ENCODE data around the gene IL13RA1.
"Not testable (repeated sequence)": the region's sequence is repeated elsewhere in the genome, so short reads cannot be mapped to it uniquely, and the experiment has no call there.

Gene IL13RA1

GRCh38 chrX:118726396-118726795 is 1.0 kb upstream of the IL13RA1 start:
- peak overlapping the region; percentile 76 for H3K27ac ChIP-seq
- DNase-seq (ENCODE audit: low read depth, low spot score) = no peak

GRCh38 chrX:118727686-118728339 is 407 bp downstream of the IL13RA1 start:
- DNase-seq (ENCODE audit: low read depth, low spot score) = no peak
- H3K27ac ChIP-seq = peak overlapping the region; percentile 76

- DNase-seq (ENCODE audit: low read depth, low spot score) = no peak
- no peak overlapping the region for H3K27ac ChIP-seq
These were observed 1.7 kb downstream of the IL13RA1 start for GRCh38 chrX:118729042-118729652.

GRCh38 chrX:118730500-118731247 is 3.3 kb downstream of the IL13RA1 start:
- DNase-seq (ENCODE audit: low read depth, low spot score) = no peak
- peak overlapping the region; percentile 59 for H3K27ac ChIP-seq

DNA sequence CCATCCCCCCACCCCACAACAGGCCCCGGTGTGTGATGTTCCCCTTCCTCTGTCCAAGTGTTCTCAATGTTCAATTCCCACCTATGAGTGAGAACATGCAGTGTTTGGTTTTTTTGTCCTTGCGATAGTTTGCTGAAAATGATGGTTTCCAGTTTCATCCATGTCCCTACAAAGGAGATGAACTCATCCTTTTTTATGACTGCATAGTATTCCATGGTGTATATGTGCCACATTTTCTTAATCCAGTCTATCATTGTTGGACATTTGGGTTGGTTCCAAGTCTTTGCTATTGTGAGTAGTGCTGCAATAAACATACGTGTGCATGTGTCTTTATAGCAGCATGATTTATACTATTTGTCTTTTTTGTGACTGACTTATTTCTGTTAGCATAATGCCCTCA is 5.1 kb downstream of the IL13RA1 start:
- H3K27ac ChIP-seq = not testable (repeated sequence)

DNA sequence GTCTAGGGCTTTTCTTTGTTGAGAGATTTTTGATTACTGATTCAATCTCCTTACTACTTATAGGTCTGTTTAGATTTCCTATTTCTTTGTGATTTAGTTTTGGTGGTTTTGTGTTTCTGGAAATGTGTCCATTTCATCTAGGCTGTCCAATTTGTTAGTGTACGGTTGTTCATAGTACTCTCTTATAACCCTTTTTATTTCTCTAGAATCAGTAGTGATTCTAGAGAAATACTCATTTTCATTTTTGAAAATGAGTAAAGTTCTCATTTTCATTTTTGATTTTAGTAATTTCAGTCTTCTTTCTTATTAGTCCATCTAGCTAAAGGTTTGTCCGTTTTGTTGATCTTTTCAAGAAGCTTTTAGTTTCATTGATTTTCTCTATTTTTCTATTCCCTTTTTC is 7.5 kb downstream of the IL13RA1 start:
- H3K27ac ChIP-seq = no peak overlapping the region
- DNase-seq (ENCODE audit: low read depth, low spot score) = no peak

More for the DNA sequence above, 5.1 kb downstream of the IL13RA1 start:
- not testable (repeated sequence) for DNase-seq (ENCODE audit: low read depth, low spot score)

- no peak overlapping the region for H3K27ac ChIP-seq
- no peak for DNase-seq (ENCODE audit: low read depth, low spot score)
These were observed 9.1 kb downstream of the IL13RA1 start for GRCh38 chrX:118736394-118737010.

GRCh38 chrX:118739577-118739976 is 12.2 kb downstream of the IL13RA1 start:
- no peak for DNase-seq (ENCODE audit: low read depth, low spot score)

DNA sequence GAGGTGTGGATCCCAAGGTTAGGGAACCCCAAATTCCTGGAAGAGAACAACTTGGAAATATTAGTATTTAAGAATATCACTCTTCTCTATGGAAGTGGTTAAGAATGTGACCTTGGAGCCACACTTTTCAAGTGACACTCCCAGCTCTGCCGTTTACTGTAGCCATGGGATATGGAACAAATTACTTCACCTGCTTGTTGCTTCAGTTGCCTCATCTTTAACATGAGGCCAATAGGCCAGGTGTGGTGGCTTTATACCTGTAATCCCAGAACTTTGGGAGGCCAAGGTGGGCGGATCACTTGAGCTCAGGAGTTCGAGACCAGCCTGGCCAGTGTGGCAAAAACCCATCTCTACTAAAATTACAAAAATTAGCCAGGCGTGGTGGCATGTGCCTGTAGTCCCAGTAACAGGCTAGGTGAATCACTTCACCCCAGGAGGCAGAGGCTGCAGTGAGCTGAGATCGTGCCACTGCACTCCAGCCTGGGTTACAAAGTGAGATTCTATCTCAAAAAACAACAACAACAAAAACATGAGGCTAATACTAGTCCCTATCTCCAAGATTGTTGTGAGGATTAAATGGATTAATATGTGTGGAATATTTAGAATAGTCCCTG is 13.0 kb downstream of the IL13RA1 start:
- H3K27ac ChIP-seq = no peak overlapping the region
- no peak for DNase-seq (ENCODE audit: low read depth, low spot score)

More at GRCh38 chrX:118739577-118739976, 12.2 kb downstream of the IL13RA1 start:
- H3K27ac ChIP-seq = no peak overlapping the region

DNA sequence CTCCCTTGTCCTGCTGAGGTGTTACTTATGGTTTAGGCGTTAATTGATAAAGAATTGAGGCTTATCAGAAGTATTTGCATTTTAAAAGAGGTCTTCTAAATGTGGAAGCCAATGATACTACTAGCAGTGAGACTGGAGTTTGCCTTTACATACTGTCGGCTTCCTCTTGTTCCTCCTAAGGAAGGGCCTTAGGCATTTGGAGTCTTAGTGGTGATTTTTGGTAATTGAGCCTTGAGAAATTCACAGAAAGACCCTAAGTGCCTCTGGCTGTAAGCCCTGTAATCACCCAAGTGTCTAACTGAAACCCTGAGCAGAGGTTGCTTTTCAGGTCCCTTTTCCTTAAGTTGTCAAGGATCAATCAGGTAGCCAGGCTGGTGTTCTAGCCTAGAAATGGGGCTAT is 14.8 kb downstream of the IL13RA1 start:
- no peak for DNase-seq (ENCODE audit: low read depth, low spot score)
- no peak overlapping the region for H3K27ac ChIP-seq

- no peak overlapping the region for H3K27ac ChIP-seq
- no peak for DNase-seq (ENCODE audit: low read depth, low spot score)
These were observed 18.2 kb downstream of the IL13RA1 start for GRCh38 chrX:118745570-118745969.

DNA sequence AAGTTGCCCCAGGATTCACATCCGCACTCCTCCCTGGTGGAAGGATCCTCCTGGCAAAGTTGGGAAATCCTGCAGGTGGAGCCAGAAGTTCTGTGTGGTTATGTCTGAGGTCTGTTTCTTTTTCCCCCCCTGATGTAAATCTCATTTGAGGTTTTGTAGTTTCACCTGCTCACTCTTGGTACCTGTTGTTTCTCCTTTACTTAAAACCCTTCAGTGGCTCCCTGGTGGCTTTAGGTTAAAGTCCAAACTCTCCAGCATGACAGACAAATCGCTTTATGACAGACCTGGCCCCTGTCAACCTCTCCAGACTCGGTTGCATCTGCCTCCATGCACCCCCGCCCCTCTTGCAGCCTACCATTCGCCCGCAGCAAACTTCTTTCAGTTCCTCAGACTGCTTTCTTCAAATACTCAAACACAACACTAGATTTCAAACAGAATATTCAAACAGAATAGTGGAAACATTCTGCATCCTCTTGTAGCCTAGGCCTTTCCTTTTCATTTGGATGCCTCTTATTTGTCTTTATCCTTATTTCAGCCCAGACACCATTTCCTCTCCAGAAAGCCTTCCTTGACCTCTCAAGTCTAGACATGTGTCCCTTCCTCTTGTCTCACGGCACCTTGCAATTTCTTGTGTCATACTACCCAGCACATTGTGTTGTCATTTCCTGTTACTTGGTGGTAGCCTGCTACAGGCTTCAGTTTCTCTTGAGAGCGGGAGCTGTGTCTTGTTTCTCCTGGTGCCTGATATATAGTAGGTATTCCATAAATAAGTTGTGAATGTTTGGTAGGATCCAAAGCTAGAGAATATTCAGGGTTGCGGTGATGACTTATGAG is 24.8 kb downstream of the IL13RA1 start:
- DNase-seq (ENCODE audit: low read depth, low spot score) = no peak
- peak overlapping the region; percentile 50 for H3K27ac ChIP-seq

- H3K27ac ChIP-seq = no peak overlapping the region
- DNase-seq (ENCODE audit: low read depth, low spot score) = no peak
These were observed 28.2 kb downstream of the IL13RA1 start for GRCh38 chrX:118755633-118756032.

GRCh38 chrX:118756101-118756500 is 28.7 kb downstream of the IL13RA1 start:
- no peak overlapping the region for H3K27ac ChIP-seq
- no peak for DNase-seq (ENCODE audit: low read depth, low spot score)

DNA sequence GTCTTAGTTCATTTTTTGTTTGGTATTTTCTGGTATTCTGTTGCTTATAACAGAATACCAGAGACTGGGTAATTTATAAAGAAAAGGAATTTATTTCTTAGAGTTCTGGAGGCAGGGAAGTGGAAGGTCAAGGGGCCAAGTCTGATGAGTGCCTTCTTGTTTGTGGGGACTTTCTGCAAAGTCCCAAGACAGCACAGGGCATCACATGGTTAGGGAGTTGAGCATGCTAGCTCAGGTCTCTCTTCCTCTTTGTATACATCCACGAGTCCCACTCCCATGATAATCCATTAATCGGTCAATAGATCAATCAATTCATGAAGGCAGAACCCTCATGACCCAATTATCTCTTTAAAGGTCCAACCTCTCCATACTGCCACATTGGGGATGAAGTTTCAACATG is 31.1 kb downstream of the IL13RA1 start:
- DNase-seq (ENCODE audit: low read depth, low spot score) = no peak
- H3K27ac ChIP-seq = no peak overlapping the region

GRCh38 chrX:118760025-118760424 is 32.6 kb downstream of the IL13RA1 start:
- no peak overlapping the region for H3K27ac ChIP-seq

GRCh38 chrX:118761939-118762707 is 34.7 kb downstream of the IL13RA1 start:
- H3K27ac ChIP-seq = no peak overlapping the region
- no peak for DNase-seq (ENCODE audit: low read depth, low spot score)

More at GRCh38 chrX:118760025-118760424, 32.6 kb downstream of the IL13RA1 start:
- no peak for DNase-seq (ENCODE audit: low read depth, low spot score)

DNA sequence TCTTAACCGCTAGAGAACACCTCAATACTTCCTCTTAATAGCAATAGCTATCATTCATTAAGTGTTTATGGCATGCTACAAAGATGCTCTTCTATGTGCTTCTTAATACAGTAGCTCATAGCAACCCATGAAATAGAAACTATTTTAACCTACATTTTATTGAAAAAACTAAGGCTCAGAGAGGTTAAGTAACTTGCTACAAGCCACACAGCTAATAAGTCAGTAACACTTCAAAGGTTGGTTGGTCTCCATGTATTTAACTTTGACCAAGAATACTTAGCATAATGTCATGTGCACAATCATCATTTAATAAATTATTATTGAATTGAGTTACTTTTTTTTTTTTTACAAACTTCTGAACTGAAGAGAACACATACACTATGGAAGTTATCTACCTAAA is 36.1 kb downstream of the IL13RA1 start:
- no peak overlapping the region for H3K27ac ChIP-seq
- DNase-seq (ENCODE audit: low read depth, low spot score) = no peak

GRCh38 chrX:118764122-118764521 is 36.7 kb downstream of the IL13RA1 start:
- DNase-seq (ENCODE audit: low read depth, low spot score) = no peak
- no peak overlapping the region for H3K27ac ChIP-seq

Data from epithelial cell of prostate (primary cell).